Fibroblast of villous mesenchyme (primary cell): ENCODE measurements around the gene ENOSF1. TPM values are rescaled to one million over a fixed set of nuclear protein-coding genes. Genes with fewer than 3 reads are reported as not detected.
A peak's percentile ranks its signal among the peaks of the same experiment; 100 is the strongest.
"Not testable (repeated sequence)": the region's sequence is repeated elsewhere in the genome, so short reads cannot be mapped to it uniquely, and the experiment has no call there.

Source experiments
- DNase-seq: peaks from one replicate; pipeline ENCODE4 v3.0.0-alpha.2; 2010; ENCODE audit warnings: low read depth
- H3K4me3 ChIP-seq: 2 replicates; pipeline ENCODE4 v1.5.1; 2011; ENCODE audit warnings: low read depth, mild to moderate bottlenecking, low read length
- total RNA-seq: library from RNA; depleted of rRNA; stranded (reverse); fragments of >200 nt; gene quantifications from 2 replicates; pipeline ENCODE4 v1.2.3, GENCODE V29; 2012
- TF ChIP-seq, protein P1 (sequence below): IDR thresholded peaks from 2 replicates; pipeline ENCODE4 v1.5.1; 2012; ENCODE audit warnings: low read depth, mild to moderate bottlenecking, low read length; ENCODE audit not compliant: insufficient read depth

Gene ENOSF1
- total RNA-seq, 1 donor = 31.1 TPM

GRCh38 chr18:732371-732770 lies 19.9 kb upstream of the ENOSF1 start:
- no peak for DNase-seq
- TF ChIP-seq, protein P1, sequence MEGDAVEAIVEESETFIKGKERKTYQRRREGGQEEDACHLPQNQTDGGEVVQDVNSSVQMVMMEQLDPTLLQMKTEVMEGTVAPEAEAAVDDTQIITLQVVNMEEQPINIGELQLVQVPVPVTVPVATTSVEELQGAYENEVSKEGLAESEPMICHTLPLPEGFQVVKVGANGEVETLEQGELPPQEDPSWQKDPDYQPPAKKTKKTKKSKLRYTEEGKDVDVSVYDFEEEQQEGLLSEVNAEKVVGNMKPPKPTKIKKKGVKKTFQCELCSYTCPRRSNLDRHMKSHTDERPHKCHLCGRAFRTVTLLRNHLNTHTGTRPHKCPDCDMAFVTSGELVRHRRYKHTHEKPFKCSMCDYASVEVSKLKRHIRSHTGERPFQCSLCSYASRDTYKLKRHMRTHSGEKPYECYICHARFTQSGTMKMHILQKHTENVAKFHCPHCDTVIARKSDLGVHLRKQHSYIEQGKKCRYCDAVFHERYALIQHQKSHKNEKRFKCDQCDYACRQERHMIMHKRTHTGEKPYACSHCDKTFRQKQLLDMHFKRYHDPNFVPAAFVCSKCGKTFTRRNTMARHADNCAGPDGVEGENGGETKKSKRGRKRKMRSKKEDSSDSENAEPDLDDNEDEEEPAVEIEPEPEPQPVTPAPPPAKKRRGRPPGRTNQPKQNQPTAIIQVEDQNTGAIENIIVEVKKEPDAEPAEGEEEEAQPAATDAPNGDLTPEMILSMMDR = no peak
- no peak overlapping the region for H3K4me3 ChIP-seq

- TF ChIP-seq, protein P1 = no peak
- no peak for DNase-seq
- no peak overlapping the region for H3K4me3 ChIP-seq
Measured at GRCh38 chr18:731185-731584, 18.8 kb upstream of the ENOSF1 start.

- DNase-seq = no peak
- TF ChIP-seq, protein P1 = no peak
Measured at GRCh38 chr18:730692-731091, 18.3 kb upstream of the ENOSF1 start.

DNA sequence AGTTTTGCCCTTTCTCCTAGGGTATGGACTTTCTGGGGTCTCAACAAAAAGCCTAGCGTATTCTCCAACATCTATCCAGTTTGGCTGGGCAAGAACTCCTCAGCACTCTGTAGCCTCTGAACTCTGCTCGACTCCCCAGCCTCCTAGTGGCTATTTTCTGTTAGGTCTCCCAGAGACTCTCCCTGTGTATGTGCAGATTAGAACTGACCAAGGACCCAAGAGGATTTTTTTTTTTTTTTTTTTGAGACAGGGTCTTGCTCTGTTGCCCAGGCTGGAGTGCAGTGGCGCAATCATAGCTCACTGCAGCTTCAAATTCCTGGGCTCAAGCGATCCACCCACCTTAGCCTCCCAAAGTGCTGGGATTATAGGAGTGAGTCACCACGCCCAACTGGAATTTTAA lies 17.7 kb upstream of the ENOSF1 start:
- DNase-seq = peak; percentile 20
- H3K4me3 ChIP-seq = not testable (repeated sequence)
- TF ChIP-seq, protein P1 = peak; percentile 47

More at GRCh38 chr18:730692-731091, 18.3 kb upstream of the ENOSF1 start:
- H3K4me3 ChIP-seq = no peak overlapping the region

DNA sequence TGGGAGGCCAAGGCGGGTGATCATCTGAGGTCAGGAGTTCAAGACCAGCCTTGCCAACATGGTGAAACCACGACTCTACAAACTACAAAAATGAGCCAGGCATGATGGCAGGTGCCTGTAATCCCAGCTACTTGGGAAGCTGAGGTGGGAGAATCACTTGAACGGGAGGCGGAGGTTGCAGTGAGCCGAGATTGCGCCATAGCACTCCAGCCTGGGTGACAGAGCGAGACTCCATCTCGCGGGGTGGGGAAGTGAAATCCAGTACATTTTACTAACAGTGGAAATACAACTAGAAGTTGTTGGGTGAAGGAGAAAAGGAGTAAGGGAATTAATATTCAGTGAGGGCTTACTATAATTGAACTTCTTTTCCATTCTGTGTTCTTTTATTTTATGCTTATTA lies 13.2 kb upstream of the ENOSF1 start:
- H3K4me3 ChIP-seq = no peak overlapping the region
- TF ChIP-seq, protein P1 = no peak
- no peak for DNase-seq

DNA sequence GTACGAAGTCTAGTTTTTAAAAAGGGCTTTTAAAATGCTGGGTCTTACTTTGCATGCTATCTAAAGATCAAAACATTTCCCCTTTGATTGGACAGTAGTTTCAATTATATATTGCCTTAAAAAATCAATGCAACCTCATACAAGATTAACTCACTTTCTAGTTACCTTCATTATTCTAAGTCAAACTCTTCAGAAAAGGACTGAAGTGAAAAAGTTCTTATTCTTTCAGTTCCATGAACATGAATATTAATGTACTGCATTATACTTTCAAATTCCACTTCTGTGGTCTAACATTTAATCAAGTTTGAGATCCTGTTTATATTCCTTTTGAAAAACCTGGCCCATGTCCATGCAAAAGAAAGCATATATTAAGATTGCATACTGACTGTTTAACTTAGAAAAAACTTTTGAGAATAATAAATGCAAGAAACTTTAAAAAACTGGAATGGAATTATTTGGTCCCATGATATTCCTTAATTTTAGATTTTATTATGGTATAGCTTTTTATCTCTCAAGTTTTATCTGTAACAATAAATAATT lies 11.2 kb upstream of the ENOSF1 start:
- TF ChIP-seq, protein P1 = no peak
- no peak for DNase-seq
- H3K4me3 ChIP-seq = no peak overlapping the region

GRCh38 chr18:717003-717402 lies 4.6 kb upstream of the ENOSF1 start:
- TF ChIP-seq, protein P1 = no peak
- no peak for DNase-seq
- no peak overlapping the region for H3K4me3 ChIP-seq
